K562 (cell line): Measurements from ENCODE around the gene SYTL2. TPM values are rescaled to one million over a fixed set of nuclear protein-coding genes. Genes with fewer than 3 reads are reported as not detected.

Source experiments
- FOXK1 ChIP-seq: sonication (generic); formaldehyde crosslinking; IDR thresholded peaks from 2 replicates; pipeline ENCODE4 v1.8.0; 2022; ENCODE audit warnings: missing genetic modification reagents, mild to moderate bottlenecking, borderline replicate concordance
- FOXK2 ChIP-seq, 2 experiments: fragments of 450-650 bp; IDR thresholded peaks in 1 of 2; conservative IDR thresholded peaks in 1 of 2; 2 replicates each; pipeline ENCODE4 v1.6.1; 2016; ENCODE audit warnings: low read depth in 2 of 2, mild to moderate bottlenecking in 1 of 2
- GABPB2 ChIP-seq: fragments of 250-450 bp; sonication (Bioruptor Pico); conservative IDR thresholded peaks from 2 replicates; pipeline ENCODE4 v1.5.1; 2021; ENCODE audit warnings: mild to moderate bottlenecking
- POLR3A ChIP-seq: IDR thresholded peaks from 2 replicates; pipeline ENCODE4 v1.6.1; 2011; ENCODE audit warnings: borderline replicate concordance, mild to moderate bottlenecking, moderate library complexity; ENCODE audit not compliant: insufficient read length, insufficient read depth; ENCODE audit errors: extremely low read depth
- RAD51 ChIP-seq: fragments of 450-650 bp; IDR thresholded peaks from 2 replicates; pipeline ENCODE4 v1.7.1; 2016; ENCODE audit warnings: low read depth, mild to moderate bottlenecking, borderline replicate concordance
- SUPT5H ChIP-seq: fragments of 450-650 bp; IDR thresholded peaks from 2 replicates; pipeline ENCODE4 v1.6.1; 2016
- TCF3 ChIP-seq: sonication (generic); formaldehyde crosslinking; IDR thresholded peaks from 2 replicates; pipeline ENCODE4 v1.4.0; 2020; ENCODE audit warnings: mild to moderate bottlenecking, missing genetic modification reagents
- ZBTB8A ChIP-seq: fragments of 450-650 bp; IDR thresholded peaks from 2 replicates; pipeline ENCODE4 v1.6.1; 2018; ENCODE audit warnings: mild to moderate bottlenecking, moderate library complexity; ENCODE audit not compliant: partially characterized antibody
- ZFX ChIP-seq: sonication (generic); formaldehyde crosslinking; IDR thresholded peaks from 2 replicates; pipeline ENCODE4 v1.8.0; 2022; ENCODE audit warnings: mild to moderate bottlenecking, missing genetic modification reagents, moderate library complexity
- ZZZ3 ChIP-seq: fragments of 450-650 bp; IDR thresholded peaks from 2 replicates; pipeline ENCODE4 v1.6.1; 2016; ENCODE audit warnings: antibody characterized with exemption, mild to moderate bottlenecking, moderate library complexity
- polyA plus RNA-seq, 8 experiments: library from polyadenylated mRNA; depleted of rRNA in 4 of 8; stranded (reverse) in 5 of 8; unstranded in 3 of 8; fragments of >200 nt; fragmentation: Nextera tagmentation in 2 of 8; fragmentation: Illumina TruSeq in 1 of 8; extraction: Ambion mirVana in 2 of 8; extraction: Trizol in 1 of 8; gene quantifications; 2 replicates each; pipeline versions ENCODE4 v1.2.1 to v1.2.3, GENCODE V29; 2011 to 2014; ENCODE audit warnings: inconsistent platforms in 1 of 8, missing spikeins in 1 of 8
- total RNA-seq, 7 experiments: library from RNA; depleted of rRNA in 6 of 7; stranded (reverse); fragments of >200 nt in 6 of 7; fragmentation: Illumina TruSeq in 2 of 7; extraction: Trizol in 2 of 7; gene quantifications; 2 replicates each; pipeline versions ENCODE4 v1.2.1 to v1.2.3, GENCODE V29; 2011 to 2021; ENCODE audit warnings: low replicate concordance in 1 of 7
- TF ChIP-seq, protein P1 (sequence below), 3 experiments: fragments of 200-800 bp in 1 of 3; sonication (Bioruptor generic) in 1 of 3; sonication (generic) in 1 of 3; formaldehyde crosslinking in 1 of 3; IDR thresholded peaks; 2 replicates each; pipeline versions ENCODE4 v1.6.1 to v1.8.0; 2016 to 2022; ENCODE audit warnings: mild to moderate bottlenecking in 2 of 3, missing compliant biosample characterization in 2 of 3, missing genetic modification characterization in 2 of 3, missing genetic modification reagents in 1 of 3
- TF ChIP-seq, protein P2 (sequence below): fragments of 450-650 bp; formaldehyde crosslinking; IDR thresholded peaks from 2 replicates; pipeline ENCODE4 v1.4.0; 2020; ENCODE audit warnings: mild to moderate bottlenecking, moderate library complexity
- TF ChIP-seq, protein P3 (sequence below), 2 experiments: fragments of 450-650 bp; formaldehyde crosslinking in 1 of 2; IDR thresholded peaks; 2 replicates each; pipeline versions ENCODE4 v1.4.0 to v1.6.1; 2014 to 2020; ENCODE audit warnings: mild to moderate bottlenecking in 2 of 2, borderline replicate concordance in 1 of 2, low read depth in 1 of 2
- TF ChIP-seq, protein P4 (sequence below), 2 experiments: fragments of 250-450 bp in 1 of 2; fragments of 450-650 bp in 1 of 2; sonication (Bioruptor Pico) in 1 of 2; IDR thresholded peaks; 2 replicates each; pipeline versions ENCODE4 v1.6.1 to v1.8.0; 2016 to 2021; ENCODE audit warnings: mild to moderate bottlenecking in 2 of 2, moderate library complexity in 2 of 2, missing compliant biosample characterization in 1 of 2, missing genetic modification characterization in 1 of 2

SYTL2 gene
- total and polyA plus RNA-seq, 9 of the 15 experiments (the other 6 are each of a cell fraction or from before 2014, with no cell fraction given) = 0.05 to 0.57 (median 0.35) TPM

DNA sequence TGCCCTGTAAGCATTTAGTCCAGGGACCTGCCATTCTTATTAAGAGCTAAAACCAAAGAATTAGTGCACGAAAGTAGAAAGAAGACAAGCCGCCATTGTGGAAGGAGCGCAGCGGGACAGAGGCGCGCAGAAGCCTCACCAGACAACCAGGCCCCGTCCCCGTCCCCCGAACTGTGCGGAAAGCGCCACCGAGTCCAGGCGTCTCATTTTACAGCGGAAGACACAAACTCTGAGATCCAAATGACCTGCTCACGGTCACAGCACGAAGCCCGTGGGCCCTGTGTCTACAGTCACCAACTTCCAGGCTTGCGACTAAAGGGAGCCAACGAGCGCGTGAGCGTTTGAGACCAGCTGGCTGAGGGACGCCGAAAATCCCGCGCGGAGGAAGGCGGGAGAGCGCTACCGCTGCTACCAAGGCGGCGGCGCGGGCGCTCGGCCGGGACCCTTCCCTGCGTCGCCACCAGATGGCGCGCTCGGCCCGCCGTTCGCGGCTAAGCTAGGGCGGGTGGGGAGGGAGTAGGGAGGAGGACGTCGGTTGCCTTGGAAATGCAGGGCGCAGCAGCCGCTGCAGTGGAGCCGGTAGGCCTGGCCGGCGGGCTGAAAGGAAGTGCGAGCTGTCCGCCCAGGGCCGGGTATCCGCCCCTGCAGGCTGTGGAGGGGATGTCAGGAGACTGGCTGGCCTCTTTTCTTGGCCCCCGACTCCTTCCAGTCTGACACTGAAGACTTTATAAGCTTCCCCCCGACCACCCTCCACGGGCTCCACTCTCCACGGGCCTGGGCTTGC lies 43.8 kb upstream of the SYTL2 start (continued):
- TF ChIP-seq, protein P1, sequence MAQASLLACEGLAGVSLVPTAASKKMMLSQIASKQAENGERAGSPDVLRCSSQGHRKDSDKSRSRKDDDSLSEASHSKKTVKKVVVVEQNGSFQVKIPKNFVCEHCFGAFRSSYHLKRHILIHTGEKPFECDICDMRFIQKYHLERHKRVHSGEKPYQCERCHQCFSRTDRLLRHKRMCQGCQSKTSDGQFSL (CRISPR knock-in tag; IDR thresholded peaks at IDR 0.05) = peak; percentile 27; the same call in 1 of the 2 replicates
- TF ChIP-seq, protein P1 (tag; IDR thresholded peaks at IDR 0.05) = no peak
- TF ChIP-seq SUPT5H = peak; percentile 67
- TF ChIP-seq RAD51 = peak; percentile 5; the same call in 1 of the 2 replicates
- no peak for TF ChIP-seq ZZZ3
- peak; percentile 27; the same call in 1 of the 2 replicates for TF ChIP-seq TCF3
- peak; percentile 78 for TF ChIP-seq ZFX (CRISPR knock-in tag)
- no peak for TF ChIP-seq POLR3A
- TF ChIP-seq ZBTB8A = no peak
- no peak for TF ChIP-seq GABPB2 (CRISPR knock-in tag)
- TF ChIP-seq FOXK2 (conservative IDR thresholded peaks at IDR 0.05 in 1 of 2, IDR thresholded peaks at IDR 0.05 in 1 of 2; ENCODE audit: low read depth in 2 of 2) = peak in 1 of 2 experiments; percentile 16; a peak in 1 of 4 replicates
- TF ChIP-seq, protein P2, sequence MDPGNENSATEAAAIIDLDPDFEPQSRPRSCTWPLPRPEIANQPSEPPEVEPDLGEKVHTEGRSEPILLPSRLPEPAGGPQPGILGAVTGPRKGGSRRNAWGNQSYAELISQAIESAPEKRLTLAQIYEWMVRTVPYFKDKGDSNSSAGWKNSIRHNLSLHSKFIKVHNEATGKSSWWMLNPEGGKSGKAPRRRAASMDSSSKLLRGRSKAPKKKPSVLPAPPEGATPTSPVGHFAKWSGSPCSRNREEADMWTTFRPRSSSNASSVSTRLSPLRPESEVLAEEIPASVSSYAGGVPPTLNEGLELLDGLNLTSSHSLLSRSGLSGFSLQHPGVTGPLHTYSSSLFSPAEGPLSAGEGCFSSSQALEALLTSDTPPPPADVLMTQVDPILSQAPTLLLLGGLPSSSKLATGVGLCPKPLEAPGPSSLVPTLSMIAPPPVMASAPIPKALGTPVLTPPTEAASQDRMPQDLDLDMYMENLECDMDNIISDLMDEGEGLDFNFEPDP = no peak
- TF ChIP-seq, protein P3, sequence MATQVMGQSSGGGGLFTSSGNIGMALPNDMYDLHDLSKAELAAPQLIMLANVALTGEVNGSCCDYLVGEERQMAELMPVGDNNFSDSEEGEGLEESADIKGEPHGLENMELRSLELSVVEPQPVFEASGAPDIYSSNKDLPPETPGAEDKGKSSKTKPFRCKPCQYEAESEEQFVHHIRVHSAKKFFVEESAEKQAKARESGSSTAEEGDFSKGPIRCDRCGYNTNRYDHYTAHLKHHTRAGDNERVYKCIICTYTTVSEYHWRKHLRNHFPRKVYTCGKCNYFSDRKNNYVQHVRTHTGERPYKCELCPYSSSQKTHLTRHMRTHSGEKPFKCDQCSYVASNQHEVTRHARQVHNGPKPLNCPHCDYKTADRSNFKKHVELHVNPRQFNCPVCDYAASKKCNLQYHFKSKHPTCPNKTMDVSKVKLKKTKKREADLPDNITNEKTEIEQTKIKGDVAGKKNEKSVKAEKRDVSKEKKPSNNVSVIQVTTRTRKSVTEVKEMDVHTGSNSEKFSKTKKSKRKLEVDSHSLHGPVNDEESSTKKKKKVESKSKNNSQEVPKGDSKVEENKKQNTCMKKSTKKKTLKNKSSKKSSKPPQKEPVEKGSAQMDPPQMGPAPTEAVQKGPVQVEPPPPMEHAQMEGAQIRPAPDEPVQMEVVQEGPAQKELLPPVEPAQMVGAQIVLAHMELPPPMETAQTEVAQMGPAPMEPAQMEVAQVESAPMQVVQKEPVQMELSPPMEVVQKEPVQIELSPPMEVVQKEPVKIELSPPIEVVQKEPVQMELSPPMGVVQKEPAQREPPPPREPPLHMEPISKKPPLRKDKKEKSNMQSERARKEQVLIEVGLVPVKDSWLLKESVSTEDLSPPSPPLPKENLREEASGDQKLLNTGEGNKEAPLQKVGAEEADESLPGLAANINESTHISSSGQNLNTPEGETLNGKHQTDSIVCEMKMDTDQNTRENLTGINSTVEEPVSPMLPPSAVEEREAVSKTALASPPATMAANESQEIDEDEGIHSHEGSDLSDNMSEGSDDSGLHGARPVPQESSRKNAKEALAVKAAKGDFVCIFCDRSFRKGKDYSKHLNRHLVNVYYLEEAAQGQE (IDR thresholded peaks at IDR 0.05; ENCODE audit: borderline replicate concordance) = peak; percentile 81
- TF ChIP-seq, protein P3 (CRISPR knock-in tag; IDR thresholded peaks at IDR 0.05; ENCODE audit: low read depth) = no peak
- TF ChIP-seq, protein P4, sequence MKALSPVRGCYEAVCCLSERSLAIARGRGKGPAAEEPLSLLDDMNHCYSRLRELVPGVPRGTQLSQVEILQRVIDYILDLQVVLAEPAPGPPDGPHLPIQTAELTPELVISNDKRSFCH (CRISPR knock-in tag; IDR thresholded peaks at IDR 0.05) = no peak
- TF ChIP-seq, protein P4 (tag; IDR thresholded peaks at IDR 0.05) = 0 out of 2 replicates have a peak, but pooled peaks have one; percentile 31
- TF ChIP-seq FOXK1 = peak; percentile 52; the same call in 1 of the 2 replicates
